ENCODE data around the gene SPPL2B. TPM values are rescaled to one million over a fixed set of nuclear protein-coding genes. Genes with fewer than 3 reads are reported as not detected.
"Not testable (repeated sequence)": the region's sequence is repeated elsewhere in the genome, so short reads cannot be mapped to it uniquely, and the experiment has no call there.

Gene SPPL2B
- polyA plus RNA-seq, result 20.8 TPM

- no peaks in the 10 kb centered on the region for H3K9me3 Mint-ChIP-seq
Measured at GRCh38 chr19:2328401-2329148, at the start of gene SPPL2B, which contains the start of gene LSM7. Gene SPPL2B (plus strand): TSS chr19:2328684. CDS start chr19:2328710, 26 bp downstream. Gene LSM7 (minus strand): TSS chr19:2328586. CDS start chr19:2328566, 20 bp downstream.

GRCh38 chr19:2280633-2281264 is 47.7 kb upstream of the SPPL2B start:
- Mint-ChIP-seq H3K4me1 (peaks cover 6 to 10% (median 10%) of the 10 kb centered on the region in 3 donors), H3K4me3 (peak overlapping the region in 1 of 4 donors; percentile 82), H3K9me3 (no peaks in the 10 kb centered on the region), H3K27ac (peak overlapping the region in 1 of 3 donors; percentile 95), H3K36me3 (peaks cover 2% of the 10 kb centered on the region), H3K27me3 (no peaks in the 10 kb centered on the region)

More at GRCh38 chr19:2328401-2329148, at the start of gene SPPL2B, which contains the start of gene LSM7:
- peaks cover 37 to 67% (median 63%) of the 10 kb centered on the region in 3 donors for H3K4me1 Mint-ChIP-seq
- H3K27ac Mint-ChIP-seq, result peak within 1 kb of the TSS; percentile 97 to 100 (median 99)
- H3K27me3 Mint-ChIP-seq, result no peaks in the 10 kb centered on the region
- H3K4me3 Mint-ChIP-seq, result peak within 1 kb of the TSS; percentile 92 to 100 (median 100)
- H3K36me3 Mint-ChIP-seq, result peaks cover 1% of the 10 kb centered on the region

- not testable (repeated sequence) for H3K9me3 Mint-ChIP-seq, H3K27me3 Mint-ChIP-seq, H3K36me3 Mint-ChIP-seq
- H3K4me3 Mint-ChIP-seq, result peak overlapping the region in 2 of 4 donors; percentile 71 to 86
- peak overlapping the region; percentile 23 to 85 (median 31) for H3K27ac Mint-ChIP-seq
- peaks cover 6 to 10% (median 10%) of the 10 kb centered on the region in 3 donors for H3K4me1 Mint-ChIP-seq
Measured at GRCh38 chr19:2281265-2282061, 47.0 kb upstream of the SPPL2B start.

- Mint-ChIP-seq H3K36me3 (peaks cover under 1% of the 10 kb centered on the region), H3K27ac (peak within 1 kb of the TSS; percentile 23 to 85 (median 31)), H3K4me1 (peaks cover 6 to 8% (median 6%) of the 10 kb centered on the region in 3 donors), H3K27me3 (no peaks in the 10 kb centered on the region), H3K9me3 (no peaks in the 10 kb centered on the region), H3K4me3 (peak within 1 kb of the TSS; percentile 48 to 86 (median 70))
Measured at GRCh38 chr19:2282062-2282861, 46.2 kb upstream of the SPPL2B start, which contains the start of gene PEAK3. Gene PEAK3 (minus strand): TSS chr19:2282175. CDS start chr19:2280931, 1,244 bp downstream.

GRCh38 chr19:2282862-2283237 is 45.6 kb upstream of the SPPL2B start:
- peak overlapping the region in 1 of 3 donors; percentile 85 for H3K27ac Mint-ChIP-seq
- peaks cover 1 to 8% (median 6%) of the 10 kb centered on the region in 3 donors for H3K4me1 Mint-ChIP-seq
- peak overlapping the region in 3 of 4 donors; percentile 48 to 71 (median 70) for H3K4me3 Mint-ChIP-seq
- H3K9me3 Mint-ChIP-seq, result no peaks in the 10 kb centered on the region
- H3K36me3 Mint-ChIP-seq, result no peaks in the 10 kb centered on the region
- no peaks in the 10 kb centered on the region for H3K27me3 Mint-ChIP-seq

GRCh38 chr19:2283835-2284507 is 44.5 kb upstream of the SPPL2B start:
- Mint-ChIP-seq H3K4me1 (peaks cover 9 to 18% (median 10%) of the 10 kb centered on the region in 3 donors), H3K27ac (peak overlapping the region in 1 of 3 donors; percentile 89), H3K27me3 (peaks cover 3% of the 10 kb centered on the region), H3K9me3 (no peaks in the 10 kb centered on the region), H3K36me3 (no peaks in the 10 kb centered on the region), H3K4me3 (peak overlapping the region in 2 of 4 donors; percentile 12 to 48)

- no peaks in the 10 kb centered on the region for H3K9me3 Mint-ChIP-seq
- H3K4me1 Mint-ChIP-seq, result peaks cover 16 to 22% (median 20%) of the 10 kb centered on the region in 3 donors
- peak overlapping the region in 2 of 3 donors; percentile 31 to 89 for H3K27ac Mint-ChIP-seq
- peaks cover 3% of the 10 kb centered on the region for H3K27me3 Mint-ChIP-seq
- H3K36me3 Mint-ChIP-seq, result peaks cover 1% of the 10 kb centered on the region
- peak overlapping the region in 2 of 4 donors; percentile 58 to 68 for H3K4me3 Mint-ChIP-seq
Measured at GRCh38 chr19:2286402-2287140, 41.9 kb upstream of the SPPL2B start.

GRCh38 chr19:2287585-2288337 is 40.7 kb upstream of the SPPL2B start:
- Mint-ChIP-seq H3K27me3 (peaks cover 3% of the 10 kb centered on the region), H3K27ac (peak overlapping the region in 2 of 3 donors; percentile 92 to 94), H3K36me3 (peaks cover 1% of the 10 kb centered on the region), H3K9me3 (no peaks in the 10 kb centered on the region), H3K4me3 (peak overlapping the region in 3 of 4 donors; percentile 41 to 92 (median 90)), H3K4me1 (peaks cover 16 to 21% (median 16%) of the 10 kb centered on the region in 3 donors)

- Mint-ChIP-seq H3K9me3 (no peaks in the 10 kb centered on the region), H3K36me3 (peaks cover 1% of the 10 kb centered on the region)
Measured at GRCh38 chr19:2288338-2288817, 40.1 kb upstream of the SPPL2B start.

GRCh38 chr19:2288818-2289713 is 39.4 kb upstream of the SPPL2B start:
- Mint-ChIP-seq H3K9me3 (no peaks in the 10 kb centered on the region), H3K27me3 (peaks cover 3% of the 10 kb centered on the region), H3K4me3 (peak overlapping the region; percentile 89 to 97 (median 91)), H3K27ac (peak overlapping the region; percentile 88 to 94 (median 92)), H3K36me3 (peaks cover 3% of the 10 kb centered on the region), H3K4me1 (peaks cover 17 to 30% (median 23%) of the 10 kb centered on the region in 3 donors)

More at GRCh38 chr19:2288338-2288817, 40.1 kb upstream of the SPPL2B start:
- Mint-ChIP-seq H3K27ac (peak overlapping the region; percentile 88 to 94 (median 92)), H3K27me3 (peaks cover 3% of the 10 kb centered on the region), H3K4me3 (peak overlapping the region in 3 of 4 donors; percentile 57 to 92 (median 90)), H3K4me1 (peaks cover 14 to 24% (median 19%) of the 10 kb centered on the region in 3 donors)

GRCh38 chr19:2289714-2290435 is 38.6 kb upstream of the SPPL2B start:
- Mint-ChIP-seq H3K9me3 (no peaks in the 10 kb centered on the region), H3K36me3 (peaks cover 3% of the 10 kb centered on the region), H3K27ac (peak overlapping the region; percentile 88 to 94 (median 92)), H3K27me3 (peaks cover 3% of the 10 kb centered on the region), H3K4me1 (peaks cover 20 to 32% (median 24%) of the 10 kb centered on the region in 3 donors), H3K4me3 (peak overlapping the region; percentile 89 to 97 (median 91))
